Ascending aorta (tissue), 2 donors: ENCODE data around the gene MMP21. TPM values are rescaled to one million over a fixed set of nuclear protein-coding genes. Genes with fewer than 3 reads are reported as not detected.

Experiments
- DNase-seq, 2 donors: peaks; one replicate each; pipeline ENCODE4 v3.0.0-alpha.2; 2019; ENCODE audit warnings: low spot score in 2 of 2
- H3K27ac ChIP-seq, 2 donors: fragments of 200-600 bp; sonication (generic); one replicate each; pipeline ENCODE4 v1.5.1; 2016 to 2017; ENCODE audit warnings: mild to moderate bottlenecking in 1 of 2
- H3K27me3 ChIP-seq: fragments of 200-600 bp; sonication (generic); one replicate; pipeline ENCODE4 v1.5.1; 2017
- H3K36me3 ChIP-seq, 2 donors: fragments of 200-600 bp; sonication (generic); one replicate each; pipeline ENCODE4 v1.5.1; 2016
- H3K4me1 ChIP-seq, 2 donors: fragments of 200-600 bp; sonication (generic); one replicate each; pipeline ENCODE4 v1.5.1; 2016 to 2017; ENCODE audit warnings: mild to moderate bottlenecking in 1 of 2
- H3K4me3 ChIP-seq, 2 donors: fragments of 200-600 bp; sonication (generic); one replicate each; pipeline ENCODE4 v1.5.1; 2016 to 2017; ENCODE audit warnings: mild to moderate bottlenecking in 1 of 2
- H3K9me3 ChIP-seq, 2 donors: fragments of 200-600 bp; sonication (generic); one replicate each; pipeline ENCODE4 v1.5.1; 2016
- intact Hi-C: fragments of 100-400 bp; cut with DNase I; formaldehyde crosslinking; loops from one replicate; pipeline ENCODE4 v1.15.1; 2023
- total RNA-seq: library from RNA; depleted of rRNA; stranded (reverse); fragments of >200 nt; gene quantifications from one replicate; pipeline ENCODE4 v1.1.0, GENCODE V29; 2016
- TF ChIP-seq, protein P1 (sequence below), 3 experiments: fragments of 200-600 bp in 2 of 3; fragments of 450-650 bp in 1 of 3; sonication (generic) in 2 of 3; IDR thresholded peaks; one replicate each; pipeline ENCODE4 v1.5.1; 2016 to 2019; ENCODE audit warnings: antibody characterized with exemption in 3 of 3, mild to moderate bottlenecking in 1 of 3, moderate library complexity in 1 of 3

MMP21 gene
- total RNA-seq, 1 donor from 2014 or later = not detected

- TF ChIP-seq, protein P1, sequence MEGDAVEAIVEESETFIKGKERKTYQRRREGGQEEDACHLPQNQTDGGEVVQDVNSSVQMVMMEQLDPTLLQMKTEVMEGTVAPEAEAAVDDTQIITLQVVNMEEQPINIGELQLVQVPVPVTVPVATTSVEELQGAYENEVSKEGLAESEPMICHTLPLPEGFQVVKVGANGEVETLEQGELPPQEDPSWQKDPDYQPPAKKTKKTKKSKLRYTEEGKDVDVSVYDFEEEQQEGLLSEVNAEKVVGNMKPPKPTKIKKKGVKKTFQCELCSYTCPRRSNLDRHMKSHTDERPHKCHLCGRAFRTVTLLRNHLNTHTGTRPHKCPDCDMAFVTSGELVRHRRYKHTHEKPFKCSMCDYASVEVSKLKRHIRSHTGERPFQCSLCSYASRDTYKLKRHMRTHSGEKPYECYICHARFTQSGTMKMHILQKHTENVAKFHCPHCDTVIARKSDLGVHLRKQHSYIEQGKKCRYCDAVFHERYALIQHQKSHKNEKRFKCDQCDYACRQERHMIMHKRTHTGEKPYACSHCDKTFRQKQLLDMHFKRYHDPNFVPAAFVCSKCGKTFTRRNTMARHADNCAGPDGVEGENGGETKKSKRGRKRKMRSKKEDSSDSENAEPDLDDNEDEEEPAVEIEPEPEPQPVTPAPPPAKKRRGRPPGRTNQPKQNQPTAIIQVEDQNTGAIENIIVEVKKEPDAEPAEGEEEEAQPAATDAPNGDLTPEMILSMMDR (IDR thresholded peaks at IDR 0.05) = no peak
- Histone ChIP-seq H3K9me3 (peaks cover 0 to 6% of the 10 kb centered on the region in 2 donors), H3K27ac (peak within 1 kb of the TSS; percentile 85 to 95), H3K36me3 (peaks cover 8 to 26% of the 10 kb centered on the region in 2 donors), H3K4me3 (peak within 1 kb of the TSS; percentile 93 to 94), H3K27me3 (no peaks in the 10 kb centered on the region), H3K4me1 (peaks cover 3 to 13% of the 10 kb centered on the region in 2 donors)
- peak; percentile 96 to 100 for DNase-seq
- intact Hi-C loops = loop anchor here (2.0 kb wide), 2 partner anchors 103 to 559 kb away; partner anchors contain the start of genes BCCIP, CTBP2 and UROS
Observed at GRCh38 chr10:125719173-125720001, 56.2 kb downstream of the MMP21 start, which contains the start of gene EDRF1. EDRF1 (plus strand) TSS chr10:125719709; CDS start chr10:125719808, 99 bp downstream.

Other genes with a start within 250 kb of the MMP21 start
- not detected for gene TEX36, start 92.7 kb downstream of the MMP21 start, total RNA-seq
- 0.53 TPM for gene EDRF1, start 56.1 kb downstream of the MMP21 start, total RNA-seq
- gene UROS, start 47.4 kb upstream of the MMP21 start, total RNA-seq = 38.1 TPM
- gene BCCIP, start 47.7 kb upstream of the MMP21 start, total RNA-seq = 4.7 TPM
- gene DHX32, start 105.5 kb upstream of the MMP21 start, total RNA-seq = 27.4 TPM
- gene FANK1, start 120.7 kb upstream of the MMP21 start, total RNA-seq = not detected